Measurements from ENCODE around the gene TMEM121B.
A peak's percentile ranks its signal among the peaks of the same experiment; 100 is the strongest.

The TMEM121B gene

GRCh38 chr22:17114898-17115235 lies 6.3 kb downstream of the TMEM121B start:
- Mint-ChIP-seq H3K36me3 (ENCODE audit: insufficient read depth) (peaks cover 14% of the 10 kb centered on the region), H3K4me3 (no peak overlapping the region), H3K4me1 (peaks cover 57% of the 10 kb centered on the region), H3K27me3 (no peaks in the 10 kb centered on the region), H3K9me3 (no peaks in the 10 kb centered on the region), H3K27ac (ENCODE audit: low read depth) (no peak overlapping the region)
- no peak for DNase-seq (ENCODE audit: low spot score in 2 of 2)
- no peak for ATAC-seq (replicated peaks; ENCODE audit: extremely low read depth, poor library complexity, severe bottlenecking)

DNA sequence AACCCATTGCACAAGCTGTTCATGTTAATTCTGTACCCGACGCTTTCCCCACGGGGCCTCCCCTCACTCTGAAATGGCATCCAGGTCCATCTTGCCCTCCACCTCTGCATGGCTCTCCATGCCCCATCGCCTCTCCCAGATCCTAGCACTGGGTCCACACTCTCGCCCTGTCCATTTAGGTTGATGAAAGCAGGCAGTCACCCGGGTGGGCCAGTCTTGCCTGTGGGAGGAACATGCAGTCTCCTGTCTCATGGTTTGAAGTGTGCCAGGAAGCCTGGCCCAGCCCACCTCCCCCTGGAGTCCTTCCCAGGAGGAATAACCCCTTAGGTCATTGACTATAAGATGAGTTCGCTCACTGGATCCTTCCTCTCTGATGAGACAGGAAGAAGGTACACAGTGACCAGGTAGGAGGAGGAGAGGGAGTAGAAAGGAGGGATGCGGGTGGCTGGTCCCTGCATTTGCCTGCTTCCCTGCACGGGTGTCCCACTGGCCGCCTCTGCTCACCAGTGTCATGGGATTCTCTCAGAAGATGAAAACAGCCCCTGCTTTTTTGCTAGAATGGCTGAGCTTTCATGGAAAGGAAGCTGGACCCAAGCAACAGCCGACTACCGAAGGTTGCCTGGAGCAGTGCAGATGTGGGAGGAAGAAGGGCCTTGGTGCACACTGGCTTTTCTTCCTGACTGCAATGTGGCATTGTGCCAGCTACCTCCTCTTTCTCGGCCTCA lies 6.8 kb downstream of the TMEM121B start:
- no peak for DNase-seq (ENCODE audit: low spot score in 2 of 2)
- ATAC-seq (replicated peaks; ENCODE audit: extremely low read depth, poor library complexity, severe bottlenecking), result no peak
- Mint-ChIP-seq H3K9me3 (no peaks in the 10 kb centered on the region), H3K27ac (ENCODE audit: low read depth) (no peak overlapping the region), H3K4me1 (peaks cover 57% of the 10 kb centered on the region), H3K27me3 (no peaks in the 10 kb centered on the region), H3K4me3 (no peak overlapping the region), H3K36me3 (ENCODE audit: insufficient read depth) (peaks cover 18% of the 10 kb centered on the region)

GRCh38 chr22:17113600-17113999 lies 7.6 kb downstream of the TMEM121B start:
- Mint-ChIP-seq H3K4me1 (peaks cover 51% of the 10 kb centered on the region), H3K27me3 (no peaks in the 10 kb centered on the region), H3K9me3 (no peaks in the 10 kb centered on the region), H3K27ac (ENCODE audit: low read depth) (no peak overlapping the region), H3K4me3 (no peak overlapping the region), H3K36me3 (ENCODE audit: insufficient read depth) (peaks cover 16% of the 10 kb centered on the region)
- ATAC-seq (replicated peaks; ENCODE audit: extremely low read depth, poor library complexity, severe bottlenecking) (no peak), DNase-seq (ENCODE audit: low spot score in 2 of 2) (no peak)

DNA sequence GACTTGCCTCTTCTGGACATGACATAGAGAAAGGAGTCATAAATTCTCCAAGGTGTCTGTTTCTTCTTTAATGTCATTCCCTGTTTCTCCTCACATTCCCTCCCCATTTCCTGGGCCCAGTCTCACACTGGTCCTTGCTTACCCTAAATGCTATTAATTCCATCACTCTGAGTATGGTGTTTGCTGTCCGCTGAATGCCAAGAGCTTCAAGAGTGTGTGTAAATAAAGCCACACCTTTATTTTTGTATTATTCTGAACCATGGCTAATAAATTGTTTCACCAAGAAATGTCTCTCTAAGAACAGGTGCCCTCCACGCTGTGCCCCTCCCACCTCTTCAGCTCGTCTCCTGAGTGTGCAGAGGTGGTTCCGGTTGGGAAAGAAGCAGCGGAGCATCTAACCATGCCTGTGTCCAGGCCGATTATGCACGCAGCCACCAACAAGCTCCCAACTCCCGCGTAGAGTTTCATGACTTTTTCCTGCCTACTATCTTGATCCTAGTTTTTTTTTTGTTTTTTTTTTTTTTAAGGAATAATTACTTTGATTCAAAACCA lies 8.6 kb downstream of the TMEM121B start:
- ATAC-seq (replicated peaks; ENCODE audit: extremely low read depth, poor library complexity, severe bottlenecking) (no peak), DNase-seq (ENCODE audit: low spot score in 2 of 2) (no peak)
- H3K4me3 Mint-ChIP-seq, result no peak overlapping the region
- peaks cover 19% of the 10 kb centered on the region for H3K36me3 Mint-ChIP-seq (ENCODE audit: insufficient read depth)
- H3K9me3 Mint-ChIP-seq, result no peaks in the 10 kb centered on the region
- H3K4me1 Mint-ChIP-seq, result peaks cover 41% of the 10 kb centered on the region
- no peaks in the 10 kb centered on the region for H3K27me3 Mint-ChIP-seq
- H3K27ac Mint-ChIP-seq (ENCODE audit: low read depth), result no peak overlapping the region

GRCh38 chr22:17110791-17111550 lies 10.2 kb downstream of the TMEM121B start:
- Mint-ChIP-seq H3K9me3 (no peaks in the 10 kb centered on the region), H3K27ac (ENCODE audit: low read depth) (peak overlapping the region; percentile 45), H3K36me3 (ENCODE audit: insufficient read depth) (peaks cover 29% of the 10 kb centered on the region), H3K27me3 (no peaks in the 10 kb centered on the region), H3K4me3 (no peak overlapping the region), H3K4me1 (peaks cover 25% of the 10 kb centered on the region)
- ATAC-seq (replicated peaks; ENCODE audit: extremely low read depth, poor library complexity, severe bottlenecking) (no peak), DNase-seq (ENCODE audit: low spot score in 2 of 2) (no peak)

DNA sequence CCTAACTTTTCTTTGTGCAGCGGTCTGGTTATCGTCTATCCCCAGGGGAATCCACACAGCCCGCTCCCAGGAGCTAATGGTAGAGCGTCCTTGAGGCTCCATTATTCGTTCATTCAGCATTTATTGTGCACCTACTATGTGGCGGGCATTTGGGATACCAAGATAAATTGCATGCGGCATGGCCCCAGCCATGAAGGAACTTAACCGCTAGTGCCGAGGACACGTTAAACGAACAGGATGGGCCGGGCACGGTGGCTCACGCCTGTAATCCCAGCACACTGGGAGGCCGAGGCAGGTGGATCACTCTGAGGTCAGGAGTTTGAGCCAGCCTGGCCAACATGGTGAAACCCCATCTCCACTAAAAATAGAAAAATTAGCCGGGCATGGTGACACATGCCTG lies 11.2 kb downstream of the TMEM121B start:
- H3K9me3 Mint-ChIP-seq, result no peaks in the 10 kb centered on the region
- ATAC-seq (replicated peaks; ENCODE audit: extremely low read depth, poor library complexity, severe bottlenecking) (no peak), DNase-seq (ENCODE audit: low spot score in 2 of 2) (no peak)
- no peak overlapping the region for H3K4me3 Mint-ChIP-seq
- peaks cover 30% of the 10 kb centered on the region for H3K36me3 Mint-ChIP-seq (ENCODE audit: insufficient read depth)
- H3K4me1 Mint-ChIP-seq, result peaks cover 17% of the 10 kb centered on the region
- no peaks in the 10 kb centered on the region for H3K27me3 Mint-ChIP-seq
- no peak overlapping the region for H3K27ac Mint-ChIP-seq (ENCODE audit: low read depth)

DNA sequence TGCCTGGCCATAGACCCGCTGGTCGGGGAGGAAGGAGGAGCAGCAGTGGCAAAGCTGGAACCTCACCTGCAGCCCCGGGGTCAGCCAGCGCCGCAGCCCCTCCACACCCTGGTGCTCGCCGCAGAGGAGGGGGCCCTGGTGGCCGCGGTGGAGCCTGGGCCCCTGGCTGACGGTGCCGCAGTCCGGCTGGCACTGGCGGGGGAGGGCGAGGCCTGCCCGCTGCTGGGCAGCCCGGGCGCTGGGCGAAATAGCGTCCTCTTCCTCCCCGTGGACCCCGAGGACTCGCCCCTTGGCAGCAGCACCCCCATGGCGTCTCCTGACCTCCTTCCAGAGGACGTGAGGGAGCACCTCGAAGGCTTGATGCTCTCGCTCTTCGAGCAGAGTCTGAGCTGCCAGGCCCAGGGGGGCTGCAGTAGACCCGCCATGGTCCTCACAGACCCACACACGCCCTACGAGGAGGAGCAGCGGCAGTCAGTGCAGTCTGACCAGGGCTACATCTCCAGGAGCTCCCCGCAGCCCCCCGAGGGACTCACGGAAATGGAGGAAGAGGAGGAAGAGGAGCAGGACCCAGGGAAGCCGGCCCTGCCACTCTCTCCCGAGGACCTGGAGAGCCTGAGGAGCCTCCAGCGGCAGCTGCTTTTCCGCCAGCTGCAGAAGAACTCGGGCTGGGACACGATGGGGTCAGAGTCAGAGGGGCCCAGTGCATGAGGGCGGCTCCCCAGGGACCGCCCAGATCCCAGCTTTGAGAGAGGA lies 11.9 kb downstream of the TMEM121B start:
- H3K9me3 Mint-ChIP-seq, result no peaks in the 10 kb centered on the region
- no peak overlapping the region for H3K4me3 Mint-ChIP-seq
- DNase-seq (ENCODE audit: low spot score in 2 of 2) (no peak), ATAC-seq (replicated peaks; ENCODE audit: extremely low read depth, poor library complexity, severe bottlenecking) (no peak)
- H3K27me3 Mint-ChIP-seq, result no peaks in the 10 kb centered on the region
- H3K27ac Mint-ChIP-seq (ENCODE audit: low read depth), result no peak overlapping the region
- H3K4me1 Mint-ChIP-seq, result peaks cover 17% of the 10 kb centered on the region
- peaks cover 33% of the 10 kb centered on the region for H3K36me3 Mint-ChIP-seq (ENCODE audit: insufficient read depth)

DNA sequence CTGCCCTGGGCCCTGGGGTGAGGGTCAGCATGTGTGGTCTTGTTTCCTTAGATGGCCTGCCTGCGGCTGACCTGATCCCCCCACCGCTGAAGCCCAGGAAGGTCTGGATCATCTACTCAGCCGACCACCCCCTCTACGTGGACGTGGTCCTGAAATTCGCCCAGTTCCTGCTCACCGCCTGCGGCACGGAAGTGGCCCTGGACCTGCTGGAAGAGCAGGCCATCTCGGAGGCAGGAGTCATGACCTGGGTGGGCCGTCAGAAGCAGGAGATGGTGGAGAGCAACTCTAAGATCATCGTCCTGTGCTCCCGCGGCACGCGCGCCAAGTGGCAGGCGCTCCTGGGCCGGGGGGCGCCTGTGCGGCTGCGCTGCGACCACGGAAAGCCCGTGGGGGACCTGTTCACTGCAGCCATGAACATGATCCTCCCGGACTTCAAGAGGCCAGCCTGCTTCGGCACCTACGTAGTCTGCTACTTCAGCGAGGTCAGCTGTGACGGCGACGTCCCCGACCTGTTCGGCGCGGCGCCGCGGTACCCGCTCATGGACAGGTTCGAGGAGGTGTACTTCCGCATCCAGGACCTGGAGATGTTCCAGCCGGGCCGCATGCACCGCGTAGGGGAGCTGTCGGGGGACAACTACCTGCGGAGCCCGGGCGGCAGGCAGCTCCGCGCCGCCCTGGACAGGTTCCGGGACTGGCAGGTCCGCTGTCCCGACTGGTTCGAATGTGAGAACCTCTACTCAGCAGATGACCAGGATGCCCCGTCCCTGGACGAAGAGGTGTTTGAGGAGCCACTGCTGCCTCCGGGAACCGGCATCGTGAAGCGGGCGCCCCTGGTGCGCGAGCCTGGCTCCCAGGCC lies 12.7 kb downstream of the TMEM121B start:
- H3K4me3 Mint-ChIP-seq, result no peak overlapping the region
- peaks cover 15% of the 10 kb centered on the region for H3K4me1 Mint-ChIP-seq
- H3K27me3 Mint-ChIP-seq, result no peaks in the 10 kb centered on the region
- ATAC-seq (replicated peaks; ENCODE audit: extremely low read depth, poor library complexity, severe bottlenecking) (no peak), DNase-seq (ENCODE audit: low spot score in 2 of 2) (no peak)
- no peak overlapping the region for H3K27ac Mint-ChIP-seq (ENCODE audit: low read depth)
- H3K36me3 Mint-ChIP-seq (ENCODE audit: insufficient read depth), result peaks cover 34% of the 10 kb centered on the region
- H3K9me3 Mint-ChIP-seq, result no peaks in the 10 kb centered on the region

DNA sequence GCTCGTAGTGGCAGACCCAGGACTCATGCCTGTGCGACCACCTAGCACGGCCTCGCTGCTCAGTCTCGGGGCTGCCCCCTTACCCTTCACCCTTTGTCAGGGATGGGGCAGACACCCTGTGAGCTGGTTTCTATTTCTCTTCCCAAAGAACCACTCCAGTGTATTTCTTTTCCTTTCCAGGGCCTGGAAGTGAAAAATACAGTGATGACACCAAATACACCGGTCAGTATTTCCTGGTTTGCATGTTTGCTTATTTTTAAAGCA lies 13.7 kb downstream of the TMEM121B start:
- Mint-ChIP-seq H3K27ac (ENCODE audit: low read depth) (peak overlapping the region; percentile 23), H3K9me3 (no peaks in the 10 kb centered on the region), H3K36me3 (ENCODE audit: insufficient read depth) (peaks cover 44% of the 10 kb centered on the region), H3K27me3 (no peaks in the 10 kb centered on the region), H3K4me3 (no peak overlapping the region), H3K4me1 (peaks cover 9% of the 10 kb centered on the region)
- DNase-seq (ENCODE audit: low spot score in 2 of 2) (no peak), ATAC-seq (replicated peaks; ENCODE audit: extremely low read depth, poor library complexity, severe bottlenecking) (no peak)

- Mint-ChIP-seq H3K27ac (ENCODE audit: low read depth) (no peak overlapping the region), H3K27me3 (no peaks in the 10 kb centered on the region), H3K4me1 (peaks cover 14% of the 10 kb centered on the region), H3K9me3 (no peaks in the 10 kb centered on the region), H3K4me3 (no peak overlapping the region), H3K36me3 (ENCODE audit: insufficient read depth) (peaks cover 47% of the 10 kb centered on the region)
- peak; percentile 46 for ATAC-seq (replicated peaks; ENCODE audit: extremely low read depth, poor library complexity, severe bottlenecking)
- no peak for DNase-seq (ENCODE audit: low spot score in 2 of 2)
These were observed 14.2 kb downstream of the TMEM121B start for GRCh38 chr22:17106785-17107546.

DNA sequence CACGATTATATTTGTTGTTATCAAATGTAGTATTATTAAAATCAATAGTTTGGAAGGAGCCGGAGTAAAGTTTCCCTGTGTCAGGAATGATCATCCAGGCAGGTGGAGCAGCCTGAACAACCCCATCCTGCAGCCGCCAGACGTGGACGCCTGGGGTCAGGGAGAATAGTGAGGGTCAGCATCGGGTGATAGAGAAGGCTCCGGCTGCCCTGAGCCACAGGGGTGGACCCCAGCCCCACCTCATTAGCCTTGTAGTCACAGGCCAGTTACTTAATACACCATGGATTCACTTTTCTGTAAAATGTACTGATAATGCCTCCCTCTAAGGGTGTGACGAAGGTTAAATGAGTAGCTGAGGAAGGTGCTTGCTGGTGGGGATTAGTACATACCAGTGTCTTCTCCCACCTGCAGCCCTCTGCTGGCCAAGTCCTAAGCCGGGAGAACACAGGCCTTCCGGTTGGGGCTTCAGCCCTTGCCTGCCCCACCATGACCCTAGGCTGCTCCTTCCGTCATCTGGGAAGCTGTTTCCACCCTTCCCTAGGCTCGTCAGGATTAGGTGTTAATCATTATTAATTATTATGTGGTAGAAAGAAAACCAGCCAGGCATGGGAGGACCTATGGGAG lies 14.9 kb downstream of the TMEM121B start:
- ATAC-seq (replicated peaks; ENCODE audit: extremely low read depth, poor library complexity, severe bottlenecking), result peak; percentile 32
- DNase-seq (ENCODE audit: low spot score in 2 of 2), result no peak
- no peak overlapping the region for H3K27ac Mint-ChIP-seq (ENCODE audit: low read depth)
- H3K4me1 Mint-ChIP-seq, result peaks cover 20% of the 10 kb centered on the region
- H3K27me3 Mint-ChIP-seq, result no peaks in the 10 kb centered on the region
- H3K9me3 Mint-ChIP-seq, result no peaks in the 10 kb centered on the region
- peaks cover 52% of the 10 kb centered on the region for H3K36me3 Mint-ChIP-seq (ENCODE audit: insufficient read depth)
- H3K4me3 Mint-ChIP-seq, result no peak overlapping the region

Measured in central memory CD8-positive, alpha-beta T cell (primary cell).